Panc1 (cell line): Measurements from ENCODE around the gene TREML1. TPM values are rescaled to one million over a fixed set of nuclear protein-coding genes. Genes with fewer than 3 reads are reported as not detected.

Source experiments
- ATAC-seq: fragments of 200-7000 bp; cut with Tn5 transposase; 2 replicates; pipeline ENCODE4 v1.9.1; 2020; ENCODE audit warnings: mild to moderate bottlenecking, moderate library complexity
- BruUV-seq: library from RNA; stranded (reverse); fragments of 400-500 nt; replicated peaks from 2 replicates; lab custom pipeline; 2021; lab: Mats Ljungman, UMichigan
- CTCF ChIA-PET: fragments of 300-600 bp; sonication (Branson Sonifier 250); formaldehyde crosslinking; loops from one replicate; lab custom pipeline; 2022; ENCODE audit warnings: antibody characterized with exemption; lab: Charles Lee
- POLR2A ChIA-PET: fragments of 300-600 bp; sonication (Branson Sonifier 250); formaldehyde crosslinking; loops from one replicate; lab custom pipeline; 2022; ENCODE audit warnings: antibody characterized with exemption; lab: Charles Lee
- DNase-seq: peaks from one replicate; pipeline ENCODE4 v3.0.0-alpha.2; 2010; ENCODE audit warnings: low read depth, low spot score
- H3K27ac ChIP-seq: 2 replicates; pipeline ENCODE4 v1.5.1; 2011; ENCODE audit warnings: mild to moderate bottlenecking, low read length, inconsistent platforms
- H3K27me3 ChIP-seq: fragments of 200-500 bp; sonication (Bioruptor generic); 2 replicates; pipeline ENCODE4 v1.6.0; 2014; ENCODE audit warnings: low read length, inconsistent platforms; ENCODE audit not compliant: control insufficient read depth, insufficient read depth
- H3K36me3 ChIP-seq: fragments of 200-500 bp; sonication (Bioruptor generic); 2 replicates; pipeline ENCODE4 v1.5.1; 2014; ENCODE audit warnings: inconsistent platforms, mild to moderate bottlenecking, low read length, moderate library complexity; ENCODE audit not compliant: control insufficient read depth, insufficient read depth
- H3K4me1 ChIP-seq: 2 replicates; pipeline ENCODE4 v1.5.1; 2011; ENCODE audit warnings: inconsistent platforms, mild to moderate bottlenecking, low read length, moderate library complexity; ENCODE audit not compliant: control insufficient read depth, insufficient read depth
- H3K4me3 ChIP-seq, 2 experiments: 2 replicates each; pipeline ENCODE4 v1.5.1; 2011 to 2012; ENCODE audit warnings: low read depth in 2 of 2, low read length in 2 of 2, mild to moderate bottlenecking in 2 of 2, inconsistent platforms in 1 of 2, moderate library complexity in 1 of 2
- H3K9me3 ChIP-seq: fragments of 200-500 bp; sonication (Bioruptor generic); 2 replicates; pipeline ENCODE4 v1.5.1; 2014; ENCODE audit warnings: low read depth, mild to moderate bottlenecking, inconsistent platforms, low read length, moderate library complexity; ENCODE audit not compliant: control insufficient read depth, insufficient read depth
- POLR2AphosphoS5 ChIP-seq: IDR thresholded peaks from 2 replicates; pipeline ENCODE4 v1.6.1; 2012; ENCODE audit warnings: mild to moderate bottlenecking, low read depth, low read length, moderate library complexity
- SIN3A ChIP-seq: IDR thresholded peaks from 2 replicates; pipeline ENCODE4 v1.6.1; 2012; ENCODE audit warnings: low read depth, mild to moderate bottlenecking, low read length, moderate library complexity, borderline replicate concordance; ENCODE audit not compliant: insufficient read depth
- TCF7L2 ChIP-seq: IDR thresholded peaks from 2 replicates; pipeline ENCODE4 v1.6.1; 2011; ENCODE audit warnings: mild to moderate bottlenecking, low read depth, low read length, inconsistent platforms
- in situ Hi-C: cut with HindIII; loops from 2 replicates; pipeline ENCODE4 v1.10.0; 2016; ENCODE audit warnings: low sequenced_read_pairs, low pct_unique_long_range_greater_than_20kb
- intact Hi-C: fragments of 100-400 bp; cut with micrococcal nuclease; formaldehyde crosslinking; loops from one replicate; pipeline ENCODE4 v1.10.0; 2022; ENCODE audit not compliant: unreplicated experiment
- total RNA-seq: library from RNA; stranded (reverse); gene quantifications from one replicate; pipeline ENCODE4 v1.2.1, GENCODE V29; 2021; ENCODE audit not compliant: unreplicated experiment
- TF ChIP-seq, protein P1 (sequence below), 2 experiments: IDR thresholded peaks; 2 replicates each; pipeline ENCODE4 v1.6.1; 2011 to 2012; ENCODE audit warnings: low read depth in 2 of 2, control low read depth in 1 of 2, low read length in 1 of 2, mild to moderate bottlenecking in 1 of 2, moderate library complexity in 1 of 2; ENCODE audit not compliant: insufficient read depth in 1 of 2
- TF ChIP-seq, protein P2 (sequence below): fragments of 450-650 bp; IDR thresholded peaks from 2 replicates; pipeline ENCODE4 v1.5.1; 2017; ENCODE audit warnings: mild to moderate bottlenecking

TREML1 gene
- total RNA-seq, 1 experiment from 2014 or later: not detected

DNA sequence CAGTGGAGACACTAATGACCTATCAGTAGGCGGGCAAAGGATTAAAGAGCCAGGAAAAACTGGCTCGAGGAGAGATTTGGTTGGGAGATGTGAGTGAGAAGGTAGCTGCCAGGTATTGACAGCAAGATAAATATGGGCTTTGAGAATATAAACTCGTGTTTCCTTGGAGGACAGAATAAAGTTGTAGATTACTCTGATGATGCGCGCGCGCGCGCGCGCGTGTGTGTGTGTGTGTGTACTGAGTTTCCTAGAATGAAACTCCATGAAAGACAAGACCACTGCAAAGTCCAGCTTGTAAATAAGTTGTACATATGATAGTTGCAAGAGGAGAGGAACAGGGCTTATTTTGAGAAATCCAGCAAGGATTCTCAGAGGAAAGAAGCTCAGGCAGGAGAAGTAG, 22.0 kb upstream of the TREML1 start:
- ATAC-seq (no peak), DNase-seq (no peak)
- POLR2A ChIA-PET: no interaction called here
- no TSS peak for BruUV-seq
- Histone ChIP-seq H3K27ac (no peak overlapping the region), H3K4me1 (no peaks in the 10 kb centered on the region), H3K9me3 (no peaks in the 10 kb centered on the region), H3K36me3 (no peaks in the 10 kb centered on the region), H3K4me3 (no peak overlapping the region), H3K27me3 (peaks cover 9% of the 10 kb centered on the region; the same call in 1 of the 2 replicates)
- CTCF ChIA-PET: no interaction called here
- in situ Hi-C loops: no loop called here
- TF ChIP-seq, protein P1, sequence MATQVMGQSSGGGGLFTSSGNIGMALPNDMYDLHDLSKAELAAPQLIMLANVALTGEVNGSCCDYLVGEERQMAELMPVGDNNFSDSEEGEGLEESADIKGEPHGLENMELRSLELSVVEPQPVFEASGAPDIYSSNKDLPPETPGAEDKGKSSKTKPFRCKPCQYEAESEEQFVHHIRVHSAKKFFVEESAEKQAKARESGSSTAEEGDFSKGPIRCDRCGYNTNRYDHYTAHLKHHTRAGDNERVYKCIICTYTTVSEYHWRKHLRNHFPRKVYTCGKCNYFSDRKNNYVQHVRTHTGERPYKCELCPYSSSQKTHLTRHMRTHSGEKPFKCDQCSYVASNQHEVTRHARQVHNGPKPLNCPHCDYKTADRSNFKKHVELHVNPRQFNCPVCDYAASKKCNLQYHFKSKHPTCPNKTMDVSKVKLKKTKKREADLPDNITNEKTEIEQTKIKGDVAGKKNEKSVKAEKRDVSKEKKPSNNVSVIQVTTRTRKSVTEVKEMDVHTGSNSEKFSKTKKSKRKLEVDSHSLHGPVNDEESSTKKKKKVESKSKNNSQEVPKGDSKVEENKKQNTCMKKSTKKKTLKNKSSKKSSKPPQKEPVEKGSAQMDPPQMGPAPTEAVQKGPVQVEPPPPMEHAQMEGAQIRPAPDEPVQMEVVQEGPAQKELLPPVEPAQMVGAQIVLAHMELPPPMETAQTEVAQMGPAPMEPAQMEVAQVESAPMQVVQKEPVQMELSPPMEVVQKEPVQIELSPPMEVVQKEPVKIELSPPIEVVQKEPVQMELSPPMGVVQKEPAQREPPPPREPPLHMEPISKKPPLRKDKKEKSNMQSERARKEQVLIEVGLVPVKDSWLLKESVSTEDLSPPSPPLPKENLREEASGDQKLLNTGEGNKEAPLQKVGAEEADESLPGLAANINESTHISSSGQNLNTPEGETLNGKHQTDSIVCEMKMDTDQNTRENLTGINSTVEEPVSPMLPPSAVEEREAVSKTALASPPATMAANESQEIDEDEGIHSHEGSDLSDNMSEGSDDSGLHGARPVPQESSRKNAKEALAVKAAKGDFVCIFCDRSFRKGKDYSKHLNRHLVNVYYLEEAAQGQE (IDR thresholded peaks at IDR 0.05; ENCODE audit: insufficient read depth in 1 of 2, low read depth in 2 of 2, low read length in 1 of 2): no peak
- TF ChIP-seq, protein P2, sequence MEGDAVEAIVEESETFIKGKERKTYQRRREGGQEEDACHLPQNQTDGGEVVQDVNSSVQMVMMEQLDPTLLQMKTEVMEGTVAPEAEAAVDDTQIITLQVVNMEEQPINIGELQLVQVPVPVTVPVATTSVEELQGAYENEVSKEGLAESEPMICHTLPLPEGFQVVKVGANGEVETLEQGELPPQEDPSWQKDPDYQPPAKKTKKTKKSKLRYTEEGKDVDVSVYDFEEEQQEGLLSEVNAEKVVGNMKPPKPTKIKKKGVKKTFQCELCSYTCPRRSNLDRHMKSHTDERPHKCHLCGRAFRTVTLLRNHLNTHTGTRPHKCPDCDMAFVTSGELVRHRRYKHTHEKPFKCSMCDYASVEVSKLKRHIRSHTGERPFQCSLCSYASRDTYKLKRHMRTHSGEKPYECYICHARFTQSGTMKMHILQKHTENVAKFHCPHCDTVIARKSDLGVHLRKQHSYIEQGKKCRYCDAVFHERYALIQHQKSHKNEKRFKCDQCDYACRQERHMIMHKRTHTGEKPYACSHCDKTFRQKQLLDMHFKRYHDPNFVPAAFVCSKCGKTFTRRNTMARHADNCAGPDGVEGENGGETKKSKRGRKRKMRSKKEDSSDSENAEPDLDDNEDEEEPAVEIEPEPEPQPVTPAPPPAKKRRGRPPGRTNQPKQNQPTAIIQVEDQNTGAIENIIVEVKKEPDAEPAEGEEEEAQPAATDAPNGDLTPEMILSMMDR: no peak
- no peak for TF ChIP-seq POLR2AphosphoS5
- no peak for TF ChIP-seq SIN3A
- TF ChIP-seq TCF7L2: no peak
- intact Hi-C loops: no loop called here

DNA sequence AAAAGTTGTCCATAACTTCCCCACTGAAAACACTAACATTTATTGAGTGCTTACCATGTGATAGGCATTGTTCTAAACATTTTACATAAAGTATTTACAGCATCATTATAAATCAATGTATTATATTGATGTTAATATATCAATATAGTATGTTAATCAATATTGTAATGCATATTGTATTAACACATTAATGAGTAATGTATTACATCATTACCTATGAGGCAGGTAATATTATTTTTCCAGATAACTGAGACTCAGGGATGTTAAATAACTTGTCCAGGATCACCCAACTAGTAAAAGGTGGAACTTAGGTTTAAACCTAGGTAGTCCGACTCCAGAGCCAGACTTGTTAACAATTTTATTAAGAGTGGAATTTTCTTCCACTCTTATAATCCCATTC, 20.9 kb upstream of the TREML1 start:
- no peak overlapping the region for H3K4me3 ChIP-seq
- H3K4me1 ChIP-seq: no peaks in the 10 kb centered on the region
- H3K9me3 ChIP-seq: no peaks in the 10 kb centered on the region
- no peaks in the 10 kb centered on the region for H3K36me3 ChIP-seq
- in situ Hi-C loops (no loop called here), intact Hi-C loops (no loop called here)
- ChIA-PET POLR2A (no interaction called here), CTCF (no interaction called here)
- H3K27me3 ChIP-seq: peaks cover 9% of the 10 kb centered on the region; the same call in 1 of the 2 replicates
- TF ChIP-seq POLR2AphosphoS5 (no peak), SIN3A (no peak), TCF7L2 (no peak)
- TF ChIP-seq, protein P2: no peak
- TF ChIP-seq, protein P1 (IDR thresholded peaks at IDR 0.05; ENCODE audit: insufficient read depth in 1 of 2, low read depth in 2 of 2, low read length in 1 of 2): no peak
- no peak overlapping the region for H3K27ac ChIP-seq
- BruUV-seq: no TSS peak
- DNase-seq: no peak
- no peak for ATAC-seq
